HCT116 (cell line): Measurements from ENCODE around the gene LRRC7. TPM values are rescaled to one million over a fixed set of nuclear protein-coding genes. Genes with fewer than 3 reads are reported as not detected.

ENCODE experiments used
- ATAC-seq: fragments of 200-7000 bp; cut with Tn5 transposase; 2 replicates; pipeline ENCODE4 v1.9.1; 2020; ENCODE audit warnings: mild to moderate bottlenecking, moderate library complexity
- BruUV-seq: library from RNA; stranded (reverse); fragments of 400-500 nt; replicated peaks from 2 replicates; lab custom pipeline; 2021; lab: Mats Ljungman, UMichigan
- CTCF ChIA-PET: fragments of 300-600 bp; sonication (Branson Sonifier 250); formaldehyde crosslinking; loops from one replicate; lab custom pipeline; 2021; ENCODE audit warnings: antibody characterized with exemption; lab: Charles Lee
- POLR2A ChIA-PET: fragments of 300-600, 350-600 bp; sonication (Branson Sonifier 250); formaldehyde crosslinking; loops from one replicate; lab custom pipeline; 2021; ENCODE audit warnings: antibody characterized with exemption; lab: Charles Lee
- RAD21 ChIA-PET, 2 experiments: fragments of 300-600 bp; sonication (Branson Sonifier 250); formaldehyde crosslinking; loops; one replicate each; lab custom pipeline; 2023; ENCODE audit warnings: low total read pairs in 2 of 2; ENCODE audit not compliant: uncharacterized antibody in 2 of 2, unreplicated experiment in 2 of 2, low non-redundant PET in 1 of 2; lab: Charles Lee
- DNase-seq: peaks from one replicate; pipeline ENCODE4 v3.0.0-alpha.2; 2010; ENCODE audit warnings: low read depth, low spot score
- H2AFZ ChIP-seq: fragments of 200-600 bp; shearing (Covaris generic), sonication (generic); 2 replicates; pipeline ENCODE4 v1.6.1; 2017; ENCODE audit warnings: low read depth, mixed run types, mixed read lengths, antibody characterized with exemption, low read length; ENCODE audit not compliant: poor library complexity, severe bottlenecking
- H3K27ac ChIP-seq: 2 replicates; pipeline ENCODE4 v1.5.1; 2012; ENCODE audit warnings: low read depth, low read length
- H3K27me3 ChIP-seq: fragments of 200-600 bp; sonication (generic); 2 replicates; pipeline ENCODE4 v1.6.1; 2016; ENCODE audit warnings: mixed run types, low read length, mixed read lengths; ENCODE audit not compliant: insufficient read depth
- H3K36me3 ChIP-seq, 2 experiments: fragments of 200-500 bp in 1 of 2; fragments of 200-600 bp in 1 of 2; sonication (Bioruptor generic) in 1 of 2; sonication (generic) in 1 of 2; 2 replicates each; pipeline versions ENCODE4 v1.5.1 to v1.6.1; 2014 to 2016; ENCODE audit warnings: low read length in 2 of 2, inconsistent platforms in 1 of 2, mixed read lengths in 1 of 2, mixed run types in 1 of 2; ENCODE audit not compliant: insufficient read depth in 2 of 2, control insufficient read depth in 1 of 2
- H3K4me1 ChIP-seq, 2 experiments: fragments of 200-600 bp in 1 of 2; sonication (generic) in 1 of 2; 2 replicates each; pipeline versions ENCODE4 v1.5.1 to v1.6.1; 2012 to 2017; ENCODE audit warnings: low read length in 2 of 2, inconsistent platforms in 1 of 2, mild to moderate bottlenecking in 1 of 2, mixed read lengths in 1 of 2, mixed run types in 1 of 2, moderate library complexity in 1 of 2; ENCODE audit not compliant: insufficient read depth in 2 of 2, control insufficient read depth in 1 of 2
- H3K4me2 ChIP-seq: fragments of 200-600 bp; sonication (generic); 2 replicates; pipeline ENCODE4 v1.6.1; 2017; ENCODE audit warnings: mixed run types, low read length, mixed read lengths
- H3K4me3 ChIP-seq, 2 experiments: fragments of 200-600 bp in 1 of 2; sonication (generic) in 1 of 2; replicated peaks in 1 of 2; 2 replicates each; pipeline ENCODE4 v1.5.1; 2011 to 2016; ENCODE audit warnings: low read length in 2 of 2, control low read depth in 1 of 2, low read depth in 1 of 2, mild to moderate bottlenecking in 1 of 2, mixed read lengths in 1 of 2, mixed run types in 1 of 2
- H3K79me2 ChIP-seq: fragments of 200-600 bp; sonication (generic); 2 replicates; pipeline ENCODE4 v1.6.1; 2017; ENCODE audit warnings: mild to moderate bottlenecking, mixed run types, low read length, moderate library complexity, mixed read lengths; ENCODE audit not compliant: insufficient read depth
- H3K9ac ChIP-seq: fragments of 200-600 bp; sonication (generic); 2 replicates; pipeline ENCODE4 v1.6.1; 2016; ENCODE audit warnings: low read length, mixed read lengths
- H3K9me2 ChIP-seq: fragments of 200-600 bp; sonication (generic), shearing (Covaris generic); 2 replicates; pipeline ENCODE4 v1.6.1; 2017; ENCODE audit warnings: mixed run types, mild to moderate bottlenecking, moderate library complexity; ENCODE audit not compliant: insufficient read depth
- H3K9me3 ChIP-seq, 2 experiments: fragments of 200-500 bp in 1 of 2; fragments of 200-600 bp in 1 of 2; sonication (Bioruptor generic) in 1 of 2; sonication (generic) in 1 of 2; 2 replicates each; pipeline ENCODE4 v1.6.1; 2014 to 2017; ENCODE audit warnings: low read length in 2 of 2, mixed read lengths in 2 of 2, inconsistent platforms in 1 of 2, low read depth in 1 of 2, mild to moderate bottlenecking in 1 of 2, mixed run types in 1 of 2, moderate library complexity in 1 of 2; ENCODE audit not compliant: control insufficient read depth in 1 of 2, insufficient read depth in 1 of 2
- H4K20me1 ChIP-seq: fragments of 200-600 bp; sonication (generic), shearing (Covaris generic); 2 replicates; pipeline ENCODE4 v1.6.1; 2017; ENCODE audit warnings: mixed run types, mild to moderate bottlenecking, moderate library complexity; ENCODE audit not compliant: insufficient read depth
- EGR1 ChIP-seq: IDR thresholded peaks from 2 replicates; pipeline ENCODE4 v1.6.1; 2012; ENCODE audit warnings: low read depth
- EZH2phosphoT487 ChIP-seq: fragments of 200-600 bp; IDR thresholded peaks from 2 replicates; pipeline ENCODE4 v1.6.1; 2018; ENCODE audit warnings: antibody characterized with exemption, borderline replicate concordance
- FOSL1 ChIP-seq: IDR thresholded peaks from 2 replicates; pipeline ENCODE4 v1.6.1; 2012; ENCODE audit warnings: low read depth
- JUND ChIP-seq: IDR thresholded peaks from 2 replicates; pipeline ENCODE4 v1.6.1; 2012
- POLR2A ChIP-seq: IDR thresholded peaks from 2 replicates; pipeline ENCODE4 v1.7.0; 2011; ENCODE audit warnings: borderline replicate concordance; ENCODE audit not compliant: insufficient read depth, insufficient read length; ENCODE audit errors: extremely low read depth
- SIN3A ChIP-seq: IDR thresholded peaks from 2 replicates; pipeline ENCODE4 v1.6.1; 2012; ENCODE audit warnings: low read depth
- SRF ChIP-seq: IDR thresholded peaks from 2 replicates; pipeline ENCODE4 v1.6.1; 2012; ENCODE audit warnings: low read depth
- TCF7L2 ChIP-seq: IDR thresholded peaks from 2 replicates; pipeline ENCODE4 v1.7.0; 2011; ENCODE audit warnings: borderline replicate concordance, inconsistent platforms; ENCODE audit not compliant: insufficient read depth, insufficient read length; ENCODE audit errors: extremely low read depth
- YY1 ChIP-seq: IDR thresholded peaks from 2 replicates; pipeline ENCODE4 v1.6.1; 2011; ENCODE audit warnings: low read length, low read depth, moderate library complexity, mild to moderate bottlenecking; ENCODE audit not compliant: insufficient replicate concordance; ENCODE audit errors: extremely low read depth
- ZFX ChIP-seq: fragments of 450-650 bp; IDR thresholded peaks from 2 replicates; pipeline ENCODE4 v1.6.1; 2017
- ZNF274 ChIP-seq: fragments of 200-500 bp; sonication (Bioruptor generic); IDR thresholded peaks from 2 replicates; pipeline ENCODE4 v1.6.1; 2014; ENCODE audit warnings: mild to moderate bottlenecking, low read depth, low read length, inconsistent platforms
- intact Hi-C: fragments of 100-400 bp; cut with micrococcal nuclease; formaldehyde crosslinking; loops from 2 replicates; pipeline ENCODE4 v1.10.0; 2022
- total RNA-seq: library from RNA; stranded (reverse); gene quantifications from one replicate; pipeline ENCODE4 v1.2.1, GENCODE V29; 2021; ENCODE audit not compliant: unreplicated experiment
- TF ChIP-seq, protein P1 (sequence below): IDR thresholded peaks from 2 replicates; pipeline ENCODE4 v1.6.1; 2012
- TF ChIP-seq, protein P2 (sequence below): IDR thresholded peaks from 2 replicates; pipeline ENCODE4 v1.6.1; 2012
- TF ChIP-seq, protein P3 (sequence below): IDR thresholded peaks from 2 replicates; pipeline ENCODE4 v1.6.1; 2011; ENCODE audit warnings: mild to moderate bottlenecking, low read length, moderate library complexity; ENCODE audit not compliant: insufficient replicate concordance; ENCODE audit errors: extremely low read depth

The LRRC7 gene
- total RNA-seq, 1 experiment from 2014 or later, result not detected

DNA sequence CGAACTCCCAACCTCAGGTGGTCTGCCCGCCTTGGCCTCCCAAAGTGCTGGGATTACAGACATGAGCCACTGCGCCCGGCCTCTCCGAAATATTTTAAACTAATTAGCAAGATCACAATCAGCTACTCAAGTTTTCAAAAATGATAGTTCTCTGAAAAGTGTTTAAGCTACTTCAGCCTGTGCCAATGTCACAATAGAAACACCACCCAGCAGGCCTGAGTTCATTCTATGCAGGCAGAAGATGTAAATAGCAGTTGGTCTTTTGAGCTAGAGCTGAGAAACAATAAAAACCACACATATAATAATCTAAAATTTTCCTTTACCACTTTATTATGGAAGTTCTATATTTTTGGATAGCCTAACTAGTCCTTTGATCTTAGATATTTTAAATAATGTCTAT lies 541.5 kb downstream of the LRRC7 start:
- POLR2A ChIA-PET, result no interaction called here
- Histone ChIP-seq H3K9me2 (no peaks in the 10 kb centered on the region), H2AFZ (no peak overlapping the region), H3K9ac (no peak overlapping the region), H3K27ac (no peak overlapping the region), H3K36me3 (no peaks in the 10 kb centered on the region), H4K20me1 (no peaks in the 10 kb centered on the region), H3K79me2 (no peaks in the 10 kb centered on the region), H3K27me3 (peaks cover 9% of the 10 kb centered on the region; the same call in 1 of the 2 replicates), H3K4me3 (no peak overlapping the region), H3K4me1 (no peaks in the 10 kb centered on the region), H3K9me3 (no peaks in the 10 kb centered on the region), H3K4me2 (no peak overlapping the region)
- RAD21 ChIA-PET, result no interaction called here
- DNase-seq, result no peak
- CTCF ChIA-PET, result no interaction called here
- no TSS peak for BruUV-seq
- no peak for TF ChIP-seq EZH2phosphoT487
- no peak for TF ChIP-seq EGR1
- no peak for TF ChIP-seq SIN3A
- no peak for TF ChIP-seq SRF
- TF ChIP-seq ZNF274, result no peak
- TF ChIP-seq ZFX, result no peak
- TF ChIP-seq, protein P1, sequence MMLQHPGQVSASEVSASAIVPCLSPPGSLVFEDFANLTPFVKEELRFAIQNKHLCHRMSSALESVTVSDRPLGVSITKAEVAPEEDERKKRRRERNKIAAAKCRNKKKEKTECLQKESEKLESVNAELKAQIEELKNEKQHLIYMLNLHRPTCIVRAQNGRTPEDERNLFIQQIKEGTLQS, result no peak
- TF ChIP-seq YY1, result no peak
- TF ChIP-seq, protein P2, sequence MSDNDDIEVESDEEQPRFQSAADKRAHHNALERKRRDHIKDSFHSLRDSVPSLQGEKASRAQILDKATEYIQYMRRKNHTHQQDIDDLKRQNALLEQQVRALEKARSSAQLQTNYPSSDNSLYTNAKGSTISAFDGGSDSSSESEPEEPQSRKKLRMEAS, result no peak
- TF ChIP-seq, protein P3, sequence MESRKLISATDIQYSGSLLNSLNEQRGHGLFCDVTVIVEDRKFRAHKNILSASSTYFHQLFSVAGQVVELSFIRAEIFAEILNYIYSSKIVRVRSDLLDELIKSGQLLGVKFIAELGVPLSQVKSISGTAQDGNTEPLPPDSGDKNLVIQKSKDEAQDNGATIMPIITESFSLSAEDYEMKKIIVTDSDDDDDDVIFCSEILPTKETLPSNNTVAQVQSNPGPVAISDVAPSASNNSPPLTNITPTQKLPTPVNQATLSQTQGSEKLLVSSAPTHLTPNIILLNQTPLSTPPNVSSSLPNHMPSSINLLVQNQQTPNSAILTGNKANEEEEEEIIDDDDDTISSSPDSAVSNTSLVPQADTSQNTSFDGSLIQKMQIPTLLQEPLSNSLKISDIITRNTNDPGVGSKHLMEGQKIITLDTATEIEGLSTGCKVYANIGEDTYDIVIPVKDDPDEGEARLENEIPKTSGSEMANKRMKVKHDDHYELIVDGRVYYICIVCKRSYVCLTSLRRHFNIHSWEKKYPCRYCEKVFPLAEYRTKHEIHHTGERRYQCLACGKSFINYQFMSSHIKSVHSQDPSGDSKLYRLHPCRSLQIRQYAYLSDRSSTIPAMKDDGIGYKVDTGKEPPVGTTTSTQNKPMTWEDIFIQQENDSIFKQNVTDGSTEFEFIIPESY, result no peak
- no peak for TF ChIP-seq JUND
- no peak for TF ChIP-seq TCF7L2
- TF ChIP-seq POLR2A, result no peak
- TF ChIP-seq FOSL1, result no peak
- intact Hi-C loops, result no loop called here
- ATAC-seq, result no peak
